HG03378 (cell line): ENCODE data around the gene RAB31.

Source experiments
- ATAC-seq: cut with Tn5 transposase; IDR thresholded peaks from one replicate; pipeline ENCODE4 v1.9.1; 2021; ENCODE audit warnings: mild to moderate bottlenecking, moderate library complexity; ENCODE audit not compliant: unreplicated experiment

Gene RAB31

GRCh38 chr18:9831036-9831722 is 123.1 kb downstream of the RAB31 start:
- ATAC-seq = no peak

DNA sequence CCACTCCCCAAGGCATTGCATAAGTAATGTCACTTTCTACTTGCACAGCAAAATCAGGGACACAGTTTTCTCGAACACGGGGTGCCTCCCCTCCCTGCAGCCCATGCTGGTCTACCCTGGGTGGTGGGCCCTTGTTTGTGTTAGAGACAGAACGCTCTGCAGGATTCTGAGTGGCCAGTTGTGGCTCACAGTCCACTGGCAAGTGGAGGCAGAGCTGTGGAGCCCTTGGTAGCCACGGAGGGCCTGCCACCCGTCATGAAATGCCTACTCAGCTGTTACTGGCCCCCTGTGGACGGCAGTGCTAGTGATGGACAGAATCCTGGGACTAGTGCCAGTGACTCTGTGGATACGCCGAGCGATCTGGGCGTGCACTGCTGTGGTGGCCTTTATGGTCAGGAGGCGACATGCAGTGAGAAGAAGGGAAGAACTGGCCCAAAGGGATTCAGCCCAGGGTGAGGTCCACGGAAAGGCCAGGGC is 123.7 kb downstream of the RAB31 start:
- no peak for ATAC-seq

DNA sequence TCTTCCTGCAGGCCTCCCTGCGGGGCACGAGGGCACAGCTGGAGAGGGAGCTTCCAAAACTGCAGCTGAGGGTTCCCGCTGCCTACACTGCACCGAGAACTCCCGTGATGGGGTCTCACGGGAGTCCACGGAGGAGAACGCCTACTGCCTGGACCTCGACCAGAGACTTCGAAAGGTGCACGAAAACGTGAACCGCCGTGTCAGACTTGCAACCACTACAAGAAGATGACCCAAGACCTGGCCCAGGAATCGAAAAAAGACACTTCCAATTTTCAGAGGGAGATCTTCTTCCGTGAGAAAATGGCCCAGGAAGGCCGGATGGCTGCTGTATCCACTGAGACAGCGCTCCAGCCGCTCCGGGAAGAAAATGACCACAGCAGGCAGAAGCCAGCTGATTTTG is 124.8 kb downstream of the RAB31 start:
- no peak for ATAC-seq

GRCh38 chr18:9834551-9834950 is 126.5 kb downstream of the RAB31 start:
- no peak for ATAC-seq

GRCh38 chr18:9835113-9835755 is 127.1 kb downstream of the RAB31 start:
- ATAC-seq = no peak

DNA sequence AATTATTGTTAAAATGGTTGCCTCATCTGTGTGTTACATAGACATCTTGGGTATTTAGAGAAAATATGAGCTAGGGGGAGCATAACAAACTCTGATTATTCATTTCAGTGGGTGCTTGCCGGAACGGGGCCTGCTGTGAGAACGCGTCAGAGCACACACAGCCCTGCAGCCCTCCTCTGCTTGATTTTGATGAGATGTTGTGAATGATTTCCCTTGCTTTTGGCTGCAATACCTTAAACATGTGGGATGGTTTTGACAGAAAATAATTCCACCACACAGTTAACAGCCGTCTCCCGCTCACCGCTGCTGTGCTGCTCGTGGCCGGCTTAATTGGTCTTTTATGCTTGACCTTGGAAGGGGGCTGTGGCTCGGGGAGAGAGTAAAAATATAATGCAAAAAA is 127.7 kb downstream of the RAB31 start:
- ATAC-seq = no peak

DNA sequence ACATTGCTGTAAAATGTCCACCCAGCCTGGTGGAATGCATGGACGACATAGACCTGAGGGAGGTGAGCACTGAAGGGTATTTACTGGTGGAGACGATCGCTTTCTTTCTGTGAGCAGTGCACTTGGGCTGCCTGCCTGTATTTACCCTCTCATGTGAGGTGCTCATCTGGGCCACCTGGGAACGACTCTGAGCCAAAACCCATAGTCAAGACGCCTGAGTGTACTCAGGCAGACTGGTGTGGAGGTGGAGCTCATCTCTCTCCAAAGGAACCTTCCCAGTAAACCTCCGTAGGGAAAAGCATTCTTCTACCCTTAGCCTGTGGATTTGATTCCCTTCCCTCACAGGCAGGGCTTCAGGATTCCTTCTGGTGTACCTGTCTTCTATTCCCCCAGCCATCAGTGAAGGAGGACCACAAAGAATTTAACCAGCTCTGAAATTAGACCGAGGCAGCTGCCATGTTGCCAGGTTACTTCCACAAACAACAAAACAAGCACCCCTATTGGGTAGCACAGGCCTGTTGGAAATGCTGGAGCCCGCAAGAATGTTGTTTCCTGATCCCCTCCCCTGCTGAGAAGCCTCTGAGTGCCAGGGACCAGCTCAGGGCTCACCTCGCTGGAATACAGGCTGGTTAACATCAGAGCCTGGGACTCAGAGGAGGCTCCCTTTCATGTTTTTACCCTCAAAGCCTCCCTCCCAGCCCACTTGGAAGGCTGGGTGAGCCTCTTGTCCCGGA is 130.2 kb downstream of the RAB31 start:
- ATAC-seq = no peak

- no peak for ATAC-seq
Observed at GRCh38 chr18:9839211-9839610, 131.1 kb downstream of the RAB31 start.

DNA sequence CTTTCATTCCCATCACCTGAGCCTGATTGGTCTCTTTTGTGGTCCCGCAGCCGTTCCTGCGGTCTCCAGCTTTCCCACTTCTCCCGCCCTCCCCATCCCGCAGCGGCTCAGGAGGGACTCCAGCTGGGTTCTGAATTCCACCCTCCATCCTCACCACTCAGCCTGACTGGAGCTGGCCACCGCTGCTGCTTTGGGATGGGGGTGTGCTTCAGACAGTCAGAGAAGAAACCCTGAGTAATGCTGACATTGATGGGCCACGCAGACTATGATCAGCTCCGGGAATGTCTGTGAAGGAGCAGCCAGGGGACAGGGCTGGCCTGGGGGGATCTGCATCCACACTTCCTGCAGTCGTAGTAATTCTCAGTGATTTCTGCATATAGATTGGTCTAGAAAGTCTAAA is 131.8 kb downstream of the RAB31 start:
- no peak for ATAC-seq

DNA sequence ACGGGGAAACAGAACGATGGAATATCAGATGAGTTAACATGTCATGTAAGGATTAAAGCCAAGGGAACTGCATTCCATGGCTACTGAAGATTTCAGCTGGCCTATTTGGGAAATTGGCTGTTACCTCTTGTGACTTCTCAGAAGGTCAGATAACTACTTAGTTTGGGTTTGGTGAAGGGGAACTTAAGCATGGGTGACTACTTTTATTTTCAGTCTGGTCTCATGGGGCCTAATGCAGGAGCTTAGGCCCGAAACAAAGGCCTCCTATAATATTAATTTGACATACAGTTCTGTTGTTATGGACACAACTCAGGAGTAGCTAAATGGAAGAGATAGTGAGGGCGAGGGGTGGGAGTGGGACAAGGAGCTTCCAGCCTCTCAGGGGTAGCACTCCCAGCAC is 133.7 kb downstream of the RAB31 start:
- ATAC-seq = no peak

DNA sequence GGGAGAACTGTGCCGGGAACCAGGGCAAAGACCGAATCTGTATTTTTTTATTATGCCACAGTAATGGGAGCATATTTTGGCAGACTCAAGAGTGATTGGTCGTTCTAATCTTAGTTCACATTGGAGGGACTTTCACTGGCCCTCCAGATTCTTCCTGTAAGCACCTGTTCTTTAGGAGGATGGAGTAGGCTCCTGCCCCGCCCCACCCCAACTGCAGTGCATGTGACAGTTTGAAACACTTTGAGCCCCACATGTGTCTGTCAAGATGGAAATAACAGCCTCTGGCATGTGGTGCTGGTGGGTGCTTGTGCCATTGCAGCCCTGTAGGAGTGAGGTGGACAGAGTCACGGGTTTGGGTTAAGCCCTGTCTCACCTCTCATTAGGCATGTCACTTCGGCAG is 134.3 kb downstream of the RAB31 start:
- no peak for ATAC-seq

- ATAC-seq = no peak
Observed at GRCh38 chr18:9845256-9845655, 137.2 kb downstream of the RAB31 start.

DNA sequence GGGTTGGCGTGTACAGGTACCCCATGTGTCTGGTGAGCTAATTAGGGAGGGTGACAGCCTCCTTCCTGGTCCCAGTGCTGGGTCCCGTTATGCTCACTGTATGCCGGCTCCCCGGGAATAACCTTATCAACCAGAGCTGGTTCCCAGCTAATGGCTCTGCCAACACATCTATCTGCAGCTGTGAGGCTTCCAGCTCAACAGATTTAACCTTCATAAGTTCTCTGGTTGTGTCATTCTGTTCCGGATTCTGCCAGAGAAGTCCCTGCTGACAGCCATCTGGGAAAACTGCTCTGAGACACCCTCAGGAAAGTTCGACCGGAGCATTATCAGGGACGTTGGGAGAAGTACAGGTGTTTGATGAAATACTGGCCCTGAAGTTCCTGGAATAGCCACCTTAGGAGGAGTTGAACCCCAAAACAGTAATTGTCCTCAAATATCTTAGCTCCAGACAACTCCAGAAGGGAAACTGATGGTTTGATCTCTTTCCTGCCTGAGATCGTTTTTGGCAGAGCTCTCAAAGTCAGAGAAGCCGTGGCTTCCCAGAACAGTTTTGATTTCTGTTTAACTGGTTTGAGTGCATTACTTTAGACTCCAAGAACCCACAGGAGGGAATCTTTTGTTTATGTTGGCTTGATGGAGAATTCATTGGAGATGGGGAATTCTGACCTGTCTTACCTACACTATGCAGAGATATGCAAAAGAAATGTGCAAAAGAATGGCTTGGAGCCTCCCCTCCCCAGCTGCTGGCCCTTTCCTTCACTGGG is 138.2 kb downstream of the RAB31 start:
- ATAC-seq = no peak

GRCh38 chr18:9848170-9848879 is 140.2 kb downstream of the RAB31 start:
- no peak for ATAC-seq

GRCh38 chr18:9849407-9850283 is 141.5 kb downstream of the RAB31 start:
- ATAC-seq = no peak

DNA sequence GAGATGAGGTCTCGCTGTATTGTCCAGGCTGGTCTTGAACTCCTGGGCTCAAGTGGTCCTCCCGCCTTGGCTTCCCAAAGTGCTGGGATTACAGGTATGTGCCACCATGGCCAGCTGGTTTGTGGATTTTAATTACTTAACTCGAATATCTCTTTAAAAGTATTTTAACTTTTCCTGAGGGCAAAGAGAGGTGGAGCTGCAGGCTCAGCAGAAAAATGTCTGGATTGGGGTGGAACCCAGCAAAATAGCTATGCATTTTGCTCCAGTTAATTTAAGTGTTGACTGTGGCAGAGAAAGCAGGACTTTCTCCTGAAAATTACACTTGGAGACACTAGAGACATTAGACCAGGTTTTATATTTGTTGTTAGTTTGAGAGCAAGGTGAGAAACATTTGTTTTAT is 142.2 kb downstream of the RAB31 start:
- no peak for ATAC-seq

DNA sequence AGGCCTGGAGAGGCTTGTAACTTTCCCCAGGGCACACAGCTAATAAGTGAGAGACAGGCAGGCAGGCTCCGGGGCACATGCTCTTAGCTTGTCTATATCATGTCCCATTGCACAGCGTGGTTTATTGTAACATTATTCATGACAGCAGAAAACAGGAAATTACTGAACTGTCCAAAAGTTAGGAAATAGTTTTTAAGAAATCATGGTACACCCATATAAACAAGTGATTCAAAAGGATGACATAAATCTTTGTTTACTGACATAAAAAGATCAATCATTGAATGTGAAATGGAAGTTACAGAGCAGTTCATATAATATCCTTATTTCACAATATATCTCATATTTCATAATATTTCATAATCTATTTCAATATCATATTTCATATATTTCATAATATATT is 143.4 kb downstream of the RAB31 start:
- no peak for ATAC-seq

DNA sequence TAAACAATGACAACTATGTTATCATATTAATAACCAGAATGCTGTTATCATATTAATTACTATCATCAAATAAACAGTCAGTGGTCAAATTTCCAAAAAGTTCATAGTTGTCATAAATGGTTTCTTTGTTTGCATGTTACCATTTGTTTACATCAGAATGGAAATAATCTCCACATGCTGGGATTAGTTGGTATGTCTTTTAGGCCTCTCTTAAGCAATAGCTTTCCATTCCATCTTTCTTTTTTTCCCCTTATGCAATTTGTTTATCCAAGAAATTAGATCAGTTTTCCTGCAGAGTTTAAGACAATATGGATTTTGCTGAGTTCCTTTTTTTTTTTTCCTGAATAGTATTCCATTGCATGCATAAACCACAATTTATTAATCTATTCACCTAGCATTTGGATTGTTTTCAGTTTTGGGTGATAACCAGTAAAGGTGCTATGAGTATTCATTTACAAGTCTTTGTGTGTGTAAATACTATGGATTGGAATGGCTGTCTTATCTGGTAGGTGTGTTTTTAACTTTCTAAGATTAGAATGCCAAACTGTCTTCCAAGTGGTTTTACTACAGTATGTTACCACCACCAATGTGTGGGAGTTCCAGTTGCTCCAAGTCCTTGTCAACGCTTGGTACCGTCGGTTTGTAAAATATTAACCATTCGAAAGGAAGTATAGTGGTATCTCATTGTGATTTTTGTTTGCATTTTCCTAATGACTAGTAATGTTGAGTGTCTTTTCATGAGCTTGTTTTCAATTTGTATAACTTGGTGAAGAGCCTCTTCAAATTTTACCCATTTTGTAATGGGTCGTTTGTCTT is 144.4 kb downstream of the RAB31 start:
- ATAC-seq = no peak
